ENCODE results near the gene GRAMD1B. TPM values are rescaled to one million over a fixed set of nuclear protein-coding genes. Genes with fewer than 3 reads are reported as not detected.

Gene GRAMD1B
- total and polyA plus RNA-seq, 2 donors (not counting 1 experiment from before 2014, with no cell fraction given), result 0.58 to 11.6 TPM

DNA sequence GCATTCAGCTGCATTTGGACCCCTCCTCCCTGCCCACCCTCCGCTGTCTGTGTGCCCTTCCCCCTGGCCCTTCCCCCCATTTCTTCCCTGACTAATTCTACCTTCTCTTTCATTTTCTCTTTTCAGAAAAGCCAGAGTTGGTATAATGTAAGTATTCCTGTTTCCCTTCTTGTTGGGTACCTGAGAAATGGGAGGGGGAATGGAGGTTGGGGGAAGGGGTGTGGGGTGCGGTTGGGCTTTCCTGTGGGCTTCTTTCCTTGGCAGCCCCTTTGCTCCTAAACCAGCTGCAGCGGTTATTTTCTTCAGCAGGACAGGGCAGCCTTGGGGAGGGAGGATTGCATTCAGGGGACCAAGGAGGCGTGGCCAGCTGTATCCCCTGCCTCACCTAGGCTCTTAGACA is 154.1 kb downstream of the GRAMD1B start:
- no peaks in the 10 kb centered on the region for H3K27me3 Mint-ChIP-seq
- Histone ChIP-seq H3K4me2 (replicated peaks; ENCODE audit: low read depth, low read length, poor library complexity, severe bottlenecking) (no peak overlapping the region), H3K4me1 (ENCODE audit: control insufficient read depth in 2 of 2, insufficient read depth in 2 of 2, low read length in 2 of 2) (peaks cover 0 to 6% of the 10 kb centered on the region in 2 donors), H3K27ac (ENCODE audit: low read length in 2 of 2) (no peak overlapping the region), H3K9me3 (ENCODE audit: control extremely low read depth in 1 of 3, control insufficient read depth in 2 of 3, insufficient read depth in 1 of 3, low read length in 2 of 3) (no peaks in the 10 kb centered on the region), H3K79me2 (ENCODE audit: control insufficient read depth, insufficient read depth, low read length) (no peaks in the 10 kb centered on the region), H4K20me1 (ENCODE audit: control insufficient read depth, insufficient read depth, low read length, poor library complexity, severe bottlenecking) (no peaks in the 10 kb centered on the region), H3K27me3 (replicated peaks in 1 of 4; ENCODE audit: control extremely low read depth in 1 of 4, control insufficient read depth in 3 of 4, insufficient read depth in 4 of 4, low read length in 3 of 4) (no peaks in the 10 kb centered on the region), H2AFZ (ENCODE audit: insufficient read depth, low read depth, low read length, poor library complexity, severe bottlenecking) (no peak overlapping the region), H3K36me3 (replicated peaks in 1 of 2; ENCODE audit: control extremely low read depth in 1 of 2, control insufficient read depth in 1 of 2, extremely low read depth in 1 of 2, insufficient read depth in 2 of 2, low read length in 1 of 2) (no peaks in the 10 kb centered on the region), H3K4me3 (ENCODE audit: control extremely low read depth in 1 of 5, extremely low read depth in 1 of 5, insufficient read depth in 1 of 5, low read depth in 2 of 5, low read length in 4 of 5) (no peak overlapping the region), H3K9ac (ENCODE audit: low read length) (no peak overlapping the region)
- TF ChIP-seq EZH2 (IDR thresholded peaks at IDR 0.05; ENCODE audit: borderline replicate concordance, insufficient read depth, low read depth, low read length, poor library complexity, severe bottlenecking), result no peak
- TF ChIP-seq, protein P1, sequence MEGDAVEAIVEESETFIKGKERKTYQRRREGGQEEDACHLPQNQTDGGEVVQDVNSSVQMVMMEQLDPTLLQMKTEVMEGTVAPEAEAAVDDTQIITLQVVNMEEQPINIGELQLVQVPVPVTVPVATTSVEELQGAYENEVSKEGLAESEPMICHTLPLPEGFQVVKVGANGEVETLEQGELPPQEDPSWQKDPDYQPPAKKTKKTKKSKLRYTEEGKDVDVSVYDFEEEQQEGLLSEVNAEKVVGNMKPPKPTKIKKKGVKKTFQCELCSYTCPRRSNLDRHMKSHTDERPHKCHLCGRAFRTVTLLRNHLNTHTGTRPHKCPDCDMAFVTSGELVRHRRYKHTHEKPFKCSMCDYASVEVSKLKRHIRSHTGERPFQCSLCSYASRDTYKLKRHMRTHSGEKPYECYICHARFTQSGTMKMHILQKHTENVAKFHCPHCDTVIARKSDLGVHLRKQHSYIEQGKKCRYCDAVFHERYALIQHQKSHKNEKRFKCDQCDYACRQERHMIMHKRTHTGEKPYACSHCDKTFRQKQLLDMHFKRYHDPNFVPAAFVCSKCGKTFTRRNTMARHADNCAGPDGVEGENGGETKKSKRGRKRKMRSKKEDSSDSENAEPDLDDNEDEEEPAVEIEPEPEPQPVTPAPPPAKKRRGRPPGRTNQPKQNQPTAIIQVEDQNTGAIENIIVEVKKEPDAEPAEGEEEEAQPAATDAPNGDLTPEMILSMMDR (IDR thresholded peaks at IDR 0.05), result no peak
- H3K4me3 Mint-ChIP-seq, result no peak overlapping the region
- CTCF ChIA-PET, result interaction anchor here (0.9 kb wide), 1 partner anchor 103 kb away, joined by 3 read pairs; no protein-coding TSS in a partner anchor
- H3K9me3 Mint-ChIP-seq (ENCODE audit: insufficient read depth), result no peaks in the 10 kb centered on the region
- H3K27ac Mint-ChIP-seq, result no peak overlapping the region
- WGBS (ENCODE audit: insufficient coverage), result 80% methylated on average over 1 of the region's 4 CpGs
- ATAC-seq (ENCODE audit: low read depth) (no peak), DNase-seq (no peak)
- POLR2A ChIA-PET, result no interaction called here
- intact Hi-C loops (cut with micrococcal nuclease), result no loop called here
- H3K4me1 Mint-ChIP-seq, result peaks cover 8% of the 10 kb centered on the region

DNA sequence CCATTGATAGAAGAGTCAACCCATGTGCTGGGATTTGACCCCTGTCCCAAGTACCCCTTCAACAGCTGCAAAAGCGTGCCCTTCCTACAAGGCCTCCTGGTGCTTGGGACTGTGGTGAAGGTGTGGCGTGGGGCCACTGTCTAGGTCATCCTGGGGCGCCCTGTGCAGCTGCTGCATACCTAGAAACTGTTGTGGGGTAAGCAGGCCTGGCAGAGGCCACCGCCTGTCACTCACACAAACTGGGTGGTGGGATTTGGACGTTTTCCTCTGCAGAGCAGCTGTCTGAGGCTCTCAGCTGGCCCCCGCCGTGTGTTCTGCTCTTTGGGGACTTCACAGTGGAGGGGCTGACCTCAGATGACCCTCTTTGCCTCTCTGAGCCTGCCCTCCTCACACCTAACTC is 154.7 kb downstream of the GRAMD1B start:
- Histone ChIP-seq H3K27me3 (replicated peaks in 1 of 4; ENCODE audit: control extremely low read depth in 1 of 4, control insufficient read depth in 3 of 4, insufficient read depth in 4 of 4, low read length in 3 of 4) (no peaks in the 10 kb centered on the region), H2AFZ (ENCODE audit: insufficient read depth, low read depth, low read length, poor library complexity, severe bottlenecking) (no peak overlapping the region), H4K20me1 (ENCODE audit: control insufficient read depth, insufficient read depth, low read length, poor library complexity, severe bottlenecking) (no peaks in the 10 kb centered on the region), H3K79me2 (ENCODE audit: control insufficient read depth, insufficient read depth, low read length) (no peaks in the 10 kb centered on the region), H3K9ac (ENCODE audit: low read length) (no peak overlapping the region), H3K9me3 (ENCODE audit: control extremely low read depth in 1 of 3, control insufficient read depth in 2 of 3, insufficient read depth in 1 of 3, low read length in 2 of 3) (no peaks in the 10 kb centered on the region), H3K4me3 (ENCODE audit: control extremely low read depth in 1 of 5, extremely low read depth in 1 of 5, insufficient read depth in 1 of 5, low read depth in 2 of 5, low read length in 4 of 5) (no peak overlapping the region), H3K4me2 (replicated peaks; ENCODE audit: low read depth, low read length, poor library complexity, severe bottlenecking) (no peak overlapping the region), H3K4me1 (ENCODE audit: control insufficient read depth in 2 of 2, insufficient read depth in 2 of 2, low read length in 2 of 2) (peaks cover 0 to 6% of the 10 kb centered on the region in 2 donors), H3K36me3 (replicated peaks in 1 of 2; ENCODE audit: control extremely low read depth in 1 of 2, control insufficient read depth in 1 of 2, extremely low read depth in 1 of 2, insufficient read depth in 2 of 2, low read length in 1 of 2) (no peaks in the 10 kb centered on the region), H3K27ac (ENCODE audit: low read length in 2 of 2) (no peak overlapping the region)
- no peak overlapping the region for H3K27ac Mint-ChIP-seq
- ATAC-seq (ENCODE audit: low read depth), result no peak
- H3K4me3 Mint-ChIP-seq, result no peak overlapping the region
- TF ChIP-seq, protein P1 (IDR thresholded peaks at IDR 0.05), result no peak
- no peak for TF ChIP-seq EZH2 (IDR thresholded peaks at IDR 0.05; ENCODE audit: borderline replicate concordance, insufficient read depth, low read depth, low read length, poor library complexity, severe bottlenecking)
- whole genome bisulfite sequencing (ENCODE audit: insufficient coverage), result 82% methylated on average over 6 of the region's 7 CpGs
- H3K9me3 Mint-ChIP-seq (ENCODE audit: insufficient read depth), result no peaks in the 10 kb centered on the region
- no peak for DNase-seq
- H3K27me3 Mint-ChIP-seq, result no peaks in the 10 kb centered on the region
- peaks cover 8% of the 10 kb centered on the region for H3K4me1 Mint-ChIP-seq
- ChIA-PET POLR2A (no interaction called here), CTCF (interaction anchor here (0.9 kb wide), 1 partner anchor 104 kb away, joined by 3 read pairs; no protein-coding TSS in a partner anchor)
- intact Hi-C loops (cut with micrococcal nuclease), result no loop called here
